GM20000 (cell line): Measurements from ENCODE around the gene ZNF462.

Source experiments
- DNase-seq: peaks from one replicate; pipeline ENCODE4 v3.0.0; 2012; ENCODE audit warnings: low spot score
- CTCF ChIP-seq: IDR thresholded peaks from 2 replicates; pipeline ENCODE4 v1.5.1; 2012; ENCODE audit warnings: mild to moderate bottlenecking, control low read depth; ENCODE audit errors: extremely low read depth, missing control alignments

Gene ZNF462

GRCh38 chr9:106970976-106971457, 108.1 kb downstream of the ZNF462 start:
- no peak for TF ChIP-seq CTCF
- no peak for DNase-seq

GRCh38 chr9:106972082-106972481, 109.1 kb downstream of the ZNF462 start:
- no peak for DNase-seq
- no peak for TF ChIP-seq CTCF

GRCh38 chr9:106974341-106974740, 111.4 kb downstream of the ZNF462 start:
- TF ChIP-seq CTCF, result no peak
- no peak for DNase-seq

- TF ChIP-seq CTCF, result no peak
- no peak for DNase-seq
These were observed 113.8 kb downstream of the ZNF462 start for GRCh38 chr9:106976772-106977171.

- no peak for DNase-seq
- TF ChIP-seq CTCF, result no peak
These were observed 117.7 kb downstream of the ZNF462 start for GRCh38 chr9:106980551-106981101.

GRCh38 chr9:106981396-106982287, 118.7 kb downstream of the ZNF462 start:
- DNase-seq, result peak; percentile 7
- TF ChIP-seq CTCF, result no peak

- DNase-seq, result no peak
- TF ChIP-seq CTCF, result no peak
These were observed 119.7 kb downstream of the ZNF462 start for GRCh38 chr9:106982636-106983035.
